ENCODE measurements around the gene POLR2J.
A peak's percentile ranks its signal among the peaks of the same experiment; 100 is the strongest.
"Not testable (repeated sequence)": the region's sequence is repeated elsewhere in the genome, so short reads cannot be mapped to it uniquely, and the experiment has no call there.

Gene POLR2J

GRCh38 chr7:102478314-102479208 is at the start of gene POLR2J:
POLR2J (minus strand) TSS chr7:102478922; CDS start chr7:102478860, 62 bp downstream.
- H3K4me3 ChIP-seq (ENCODE audit: low read depth, low read length) = peak within 1 kb of the TSS; percentile 33
- H3K27me3 ChIP-seq (ENCODE audit: insufficient read depth, low read depth, severe bottlenecking); H3K9me3 ChIP-seq (ENCODE audit: severe bottlenecking); H3K27ac ChIP-seq; H3K36me3 ChIP-seq: not testable (repeated sequence)
- DNase-seq = peak; percentile 72

- not testable (repeated sequence) for H3K36me3 ChIP-seq; H3K4me3 ChIP-seq (ENCODE audit: low read depth, low read length); DNase-seq; H3K27ac ChIP-seq; H3K9me3 ChIP-seq (ENCODE audit: severe bottlenecking); H3K27me3 ChIP-seq (ENCODE audit: insufficient read depth, low read depth, severe bottlenecking)
These were observed 49.4 kb upstream of the POLR2J start for GRCh38 chr7:102527822-102528793.

GRCh38 chr7:102527182-102527581 is 48.5 kb upstream of the POLR2J start:
- not testable (repeated sequence) for H3K9me3 ChIP-seq (ENCODE audit: severe bottlenecking); H3K27me3 ChIP-seq (ENCODE audit: insufficient read depth, low read depth, severe bottlenecking); DNase-seq; H3K36me3 ChIP-seq; H3K4me3 ChIP-seq (ENCODE audit: low read depth, low read length); H3K27ac ChIP-seq

GRCh38 chr7:102524803-102525202 is 46.1 kb upstream of the POLR2J start:
- not testable (repeated sequence) for DNase-seq; H3K9me3 ChIP-seq (ENCODE audit: severe bottlenecking); H3K27ac ChIP-seq; H3K27me3 ChIP-seq (ENCODE audit: insufficient read depth, low read depth, severe bottlenecking); H3K36me3 ChIP-seq; H3K4me3 ChIP-seq (ENCODE audit: low read depth, low read length)

- H3K9me3 ChIP-seq (ENCODE audit: severe bottlenecking); H3K4me3 ChIP-seq (ENCODE audit: low read depth, low read length); H3K27me3 ChIP-seq (ENCODE audit: insufficient read depth, low read depth, severe bottlenecking); H3K36me3 ChIP-seq; H3K27ac ChIP-seq; DNase-seq: not testable (repeated sequence)
These were observed 42.1 kb upstream of the POLR2J start for GRCh38 chr7:102520797-102521196.

GRCh38 chr7:102517550-102518147 is 38.9 kb upstream of the POLR2J start, which contains the start of gene RASA4B:
RASA4B (minus strand) TSS chr7:102517777; CDS start chr7:102517710, 67 bp downstream.
- H3K4me3 ChIP-seq (ENCODE audit: low read depth, low read length); H3K9me3 ChIP-seq (ENCODE audit: severe bottlenecking); H3K27ac ChIP-seq; DNase-seq; H3K36me3 ChIP-seq; H3K27me3 ChIP-seq (ENCODE audit: insufficient read depth, low read depth, severe bottlenecking): not testable (repeated sequence)

GRCh38 chr7:102516951-102517350 is 38.2 kb upstream of the POLR2J start:
- H3K9me3 ChIP-seq (ENCODE audit: severe bottlenecking); H3K27ac ChIP-seq; H3K4me3 ChIP-seq (ENCODE audit: low read depth, low read length); H3K27me3 ChIP-seq (ENCODE audit: insufficient read depth, low read depth, severe bottlenecking); DNase-seq; H3K36me3 ChIP-seq: not testable (repeated sequence)

- H3K36me3 ChIP-seq; H3K9me3 ChIP-seq (ENCODE audit: severe bottlenecking); H3K4me3 ChIP-seq (ENCODE audit: low read depth, low read length); H3K27ac ChIP-seq; DNase-seq; H3K27me3 ChIP-seq (ENCODE audit: insufficient read depth, low read depth, severe bottlenecking): not testable (repeated sequence)
These were observed 37.2 kb upstream of the POLR2J start for GRCh38 chr7:102515889-102516288.

- H3K4me3 ChIP-seq (ENCODE audit: low read depth, low read length); H3K27me3 ChIP-seq (ENCODE audit: insufficient read depth, low read depth, severe bottlenecking); H3K9me3 ChIP-seq (ENCODE audit: severe bottlenecking); H3K36me3 ChIP-seq; DNase-seq; H3K27ac ChIP-seq: not testable (repeated sequence)
These were observed 36.4 kb upstream of the POLR2J start for GRCh38 chr7:102514881-102515721.

GRCh38 chr7:102512642-102513221 is 34.0 kb upstream of the POLR2J start:
- peak overlapping the region; percentile 8 for H3K4me3 ChIP-seq (ENCODE audit: low read depth, low read length)
- not testable (repeated sequence) for H3K36me3 ChIP-seq; H3K27me3 ChIP-seq (ENCODE audit: insufficient read depth, low read depth, severe bottlenecking); H3K27ac ChIP-seq; H3K9me3 ChIP-seq (ENCODE audit: severe bottlenecking)
- DNase-seq = peak; percentile 70

GRCh38 chr7:102511860-102512522 is 33.3 kb upstream of the POLR2J start:
- H3K27ac ChIP-seq; H3K27me3 ChIP-seq (ENCODE audit: insufficient read depth, low read depth, severe bottlenecking); H3K9me3 ChIP-seq (ENCODE audit: severe bottlenecking); DNase-seq; H3K36me3 ChIP-seq; H3K4me3 ChIP-seq (ENCODE audit: low read depth, low read length): not testable (repeated sequence)

- H3K4me3 ChIP-seq (ENCODE audit: low read depth, low read length); H3K9me3 ChIP-seq (ENCODE audit: severe bottlenecking); H3K27me3 ChIP-seq (ENCODE audit: insufficient read depth, low read depth, severe bottlenecking); DNase-seq; H3K36me3 ChIP-seq; H3K27ac ChIP-seq: not testable (repeated sequence)
These were observed 31.9 kb upstream of the POLR2J start for GRCh38 chr7:102510575-102510974.
